Upper lobe of right lung (tissue), 1 donor: ENCODE data around the gene KLRC3. TPM values are rescaled to one million over a fixed set of nuclear protein-coding genes. Genes with fewer than 3 reads are reported as not detected.
"Not testable (repeated sequence)": the region's sequence is repeated elsewhere in the genome, so short reads cannot be mapped to it uniquely, and the experiment has no call there.

Experiments
- ATAC-seq: fragments of 200-7000 bp; cut with Tn5 transposase; one replicate; pipeline ENCODE4 v1.9.1; 2020; ENCODE audit warnings: mild to moderate bottlenecking, moderate library complexity
- DNase-seq: peaks from one replicate; pipeline ENCODE4 v3.0.0-alpha.2; 2020
- H3K27ac ChIP-seq: fragments of 200-600 bp; one replicate; pipeline ENCODE4 v1.8.0; 2022
- H3K27me3 ChIP-seq: fragments of 200-600 bp; one replicate; pipeline ENCODE4 v1.8.0; 2022; ENCODE audit warnings: mild to moderate bottlenecking
- H3K36me3 ChIP-seq: fragments of 200-600 bp; one replicate; pipeline ENCODE4 v1.8.0; 2022
- H3K4me1 ChIP-seq: fragments of 200-600 bp; one replicate; pipeline ENCODE4 v1.8.0; 2022
- H3K4me3 ChIP-seq: fragments of 200-600 bp; one replicate; pipeline ENCODE4 v1.8.0; 2022; ENCODE audit warnings: mild to moderate bottlenecking
- H3K9me3 ChIP-seq: fragments of 200-600 bp; one replicate; pipeline ENCODE4 v1.8.0; 2022
- intact Hi-C: fragments of 100-400 bp; cut with DNase I; formaldehyde crosslinking; loops from one replicate; pipeline ENCODE4 v1.11.0; 2022
- total RNA-seq: library from RNA; stranded (reverse); fragmentation: NEBNext Ultra II Directional; extraction: Animal tissue kit (Norgen Biotek cat#: 25700); gene quantifications from one replicate; pipeline ENCODE4 v1.2.1, GENCODE V29; 2021
- TF ChIP-seq, protein P1 (sequence below): fragments of 200-600 bp; IDR thresholded peaks from one replicate; pipeline ENCODE4 v1.8.0; 2022; ENCODE audit warnings: antibody characterized with exemption
- donor health status: DM: no; HTN: yes; CAD: no; lungs with severe emphysema.

Gene KLRC3
- total RNA-seq, 1 donor from 2014 or later: not detected

GRCh38 chr12:10386857-10387256 is 33.5 kb downstream of the KLRC3 start:
- TF ChIP-seq, protein P1, sequence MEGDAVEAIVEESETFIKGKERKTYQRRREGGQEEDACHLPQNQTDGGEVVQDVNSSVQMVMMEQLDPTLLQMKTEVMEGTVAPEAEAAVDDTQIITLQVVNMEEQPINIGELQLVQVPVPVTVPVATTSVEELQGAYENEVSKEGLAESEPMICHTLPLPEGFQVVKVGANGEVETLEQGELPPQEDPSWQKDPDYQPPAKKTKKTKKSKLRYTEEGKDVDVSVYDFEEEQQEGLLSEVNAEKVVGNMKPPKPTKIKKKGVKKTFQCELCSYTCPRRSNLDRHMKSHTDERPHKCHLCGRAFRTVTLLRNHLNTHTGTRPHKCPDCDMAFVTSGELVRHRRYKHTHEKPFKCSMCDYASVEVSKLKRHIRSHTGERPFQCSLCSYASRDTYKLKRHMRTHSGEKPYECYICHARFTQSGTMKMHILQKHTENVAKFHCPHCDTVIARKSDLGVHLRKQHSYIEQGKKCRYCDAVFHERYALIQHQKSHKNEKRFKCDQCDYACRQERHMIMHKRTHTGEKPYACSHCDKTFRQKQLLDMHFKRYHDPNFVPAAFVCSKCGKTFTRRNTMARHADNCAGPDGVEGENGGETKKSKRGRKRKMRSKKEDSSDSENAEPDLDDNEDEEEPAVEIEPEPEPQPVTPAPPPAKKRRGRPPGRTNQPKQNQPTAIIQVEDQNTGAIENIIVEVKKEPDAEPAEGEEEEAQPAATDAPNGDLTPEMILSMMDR: no peak
- Histone ChIP-seq H3K36me3 (no peaks in the 10 kb centered on the region), H3K27me3 (no peaks in the 10 kb centered on the region), H3K9me3 (no peaks in the 10 kb centered on the region), H3K27ac (no peak overlapping the region), H3K4me3 (no peak overlapping the region), H3K4me1 (peaks cover 3% of the 10 kb centered on the region)
- DNase-seq: no peak
- intact Hi-C loops: no loop called here
- no peak for ATAC-seq

DNA sequence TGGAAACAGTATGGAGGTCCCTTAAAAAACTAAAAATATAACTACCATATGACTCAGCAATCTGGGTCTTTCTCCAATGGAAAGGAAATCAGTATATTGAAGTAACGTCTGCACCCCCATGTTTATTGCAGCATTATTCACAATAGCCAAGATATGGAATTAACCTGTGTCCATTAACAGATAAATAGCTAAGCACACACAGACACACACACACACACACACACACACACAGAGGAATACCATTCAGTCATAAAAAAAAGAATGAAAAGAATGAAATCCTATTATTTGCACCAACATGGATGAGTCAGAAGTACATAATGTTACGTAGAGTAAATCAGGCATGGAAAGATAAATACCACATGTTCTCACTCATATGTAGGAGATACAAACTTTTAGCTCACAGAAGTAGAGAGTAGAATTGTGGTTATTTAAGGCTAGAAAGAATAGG is 35.2 kb downstream of the KLRC3 start:
- DNase-seq (no peak), ATAC-seq (no peak)
- Histone ChIP-seq H3K27me3 (no peaks in the 10 kb centered on the region), H3K9me3 (no peaks in the 10 kb centered on the region), H3K4me3 (peak overlapping the region; percentile 2), H3K4me1 (no peaks in the 10 kb centered on the region), H3K27ac (no peak overlapping the region), H3K36me3 (no peaks in the 10 kb centered on the region)
- intact Hi-C loops: no loop called here
- TF ChIP-seq, protein P1: no peak

- H3K36me3 ChIP-seq: no peaks in the 10 kb centered on the region
- H3K27ac ChIP-seq: no peak overlapping the region
- H3K4me1 ChIP-seq: no peaks in the 10 kb centered on the region
- ATAC-seq (no peak), DNase-seq (no peak)
- H3K27me3 ChIP-seq: no peaks in the 10 kb centered on the region
- intact Hi-C loops: no loop called here
- TF ChIP-seq, protein P1: no peak
- H3K9me3 ChIP-seq: no peaks in the 10 kb centered on the region
- H3K4me3 ChIP-seq: no peak overlapping the region
These were observed 36.2 kb downstream of the KLRC3 start for GRCh38 chr12:10384191-10384590.

DNA sequence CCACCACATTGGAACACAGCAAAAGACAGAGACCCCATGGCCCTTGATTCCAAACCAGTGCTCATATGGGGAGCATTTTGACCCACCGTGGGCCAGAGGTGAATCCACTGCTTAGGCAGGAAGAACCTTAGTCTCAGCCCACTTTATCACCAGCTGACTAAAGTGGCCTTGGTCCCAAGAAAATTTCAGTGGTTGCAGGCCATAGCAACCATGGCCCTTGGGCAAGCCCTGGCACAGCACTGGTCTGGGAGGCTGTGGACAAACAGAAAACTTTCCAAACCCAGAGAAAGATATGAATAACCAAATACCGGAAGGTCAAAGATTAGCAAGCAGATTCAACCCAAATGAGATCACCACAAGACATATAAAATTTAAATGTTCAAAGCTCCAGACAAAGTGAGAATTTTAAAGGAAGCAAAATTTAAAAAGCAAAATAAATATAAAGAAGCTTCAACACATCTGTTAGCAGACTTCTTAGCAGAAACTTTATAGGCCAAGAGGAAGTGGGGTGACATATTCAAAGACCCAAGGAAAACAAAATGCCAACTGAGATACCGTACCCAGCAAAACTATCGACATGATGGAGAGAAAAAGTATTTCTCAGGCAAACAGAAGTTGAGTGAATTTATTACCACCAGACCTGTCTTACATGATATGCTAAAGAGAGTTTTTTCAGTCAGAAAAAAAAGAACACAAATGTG is 38.3 kb downstream of the KLRC3 start:
- no peak for ATAC-seq
- Histone ChIP-seq H3K27ac (no peak overlapping the region), H3K27me3 (no peaks in the 10 kb centered on the region), H3K4me1 (no peaks in the 10 kb centered on the region), H3K36me3 (no peaks in the 10 kb centered on the region), H3K4me3 (no peak overlapping the region), H3K9me3 (no peaks in the 10 kb centered on the region)
- intact Hi-C loops: no loop called here
- TF ChIP-seq, protein P1: no peak
- no peak for DNase-seq

- H3K27me3 ChIP-seq, DNase-seq, H3K4me3 ChIP-seq, H3K4me1 ChIP-seq, ATAC-seq, intact Hi-C loops, H3K9me3 ChIP-seq, H3K27ac ChIP-seq, H3K36me3 ChIP-seq: not testable (repeated sequence)
These were observed 41.7 kb downstream of the KLRC3 start for GRCh38 chr12:10378737-10379136.

DNA sequence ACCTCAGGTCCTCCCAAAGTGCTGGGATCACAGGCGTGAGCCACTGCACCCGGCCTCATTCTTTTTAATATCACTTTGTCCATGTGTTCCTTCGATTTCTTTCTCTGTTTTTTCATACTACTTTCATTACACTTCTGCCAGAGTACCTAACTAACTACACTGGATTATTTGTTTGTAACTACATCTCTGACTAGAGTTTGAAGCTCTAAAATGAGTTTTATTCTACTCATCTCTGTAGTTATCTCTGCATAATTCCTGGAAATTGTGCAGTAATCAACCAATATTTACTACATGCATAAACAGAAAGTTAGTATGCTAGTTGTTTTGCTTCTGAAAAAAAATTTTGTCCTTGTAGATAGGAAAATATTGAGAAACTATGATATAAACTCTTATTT is 45.8 kb downstream of the KLRC3 start:
- Histone ChIP-seq H3K9me3 (no peaks in the 10 kb centered on the region), H3K4me1 (no peaks in the 10 kb centered on the region), H3K27me3 (no peaks in the 10 kb centered on the region), H3K4me3 (no peak overlapping the region), H3K27ac (no peak overlapping the region), H3K36me3 (no peaks in the 10 kb centered on the region)
- DNase-seq (no peak), ATAC-seq (no peak)
- intact Hi-C loops: no loop called here
- TF ChIP-seq, protein P1: no peak
